Neural crest cell (in vitro differentiated cells): ENCODE results near the gene SPC25. TPM values are rescaled to one million over a fixed set of nuclear protein-coding genes. Genes with fewer than 3 reads are reported as not detected.

ENCODE experiments used
- DNase-seq: peaks from one replicate; pipeline ENCODE4 v3.0.0; 2021; ENCODE audit warnings: low read depth, mixed read lengths, low spot score
- H3K27ac Mint-ChIP-seq: one replicate; pipeline ENCODE4 v1.8.0; 2021; ENCODE audit warnings: mild to moderate bottlenecking, mixed read lengths; ENCODE audit not compliant: unreplicated experiment
- H3K27me3 Mint-ChIP-seq: 2 replicates; pipeline ENCODE4 v1.8.0; 2021; ENCODE audit warnings: low read depth, mild to moderate bottlenecking, mixed read lengths
- H3K36me3 Mint-ChIP-seq: 2 replicates; pipeline ENCODE4 v1.8.0; 2021; ENCODE audit warnings: low read depth, mild to moderate bottlenecking, mixed read lengths
- H3K4me1 Mint-ChIP-seq: 2 replicates; pipeline ENCODE4 v1.8.0; 2021; ENCODE audit warnings: mixed read lengths
- H3K4me3 Mint-ChIP-seq: one replicate; pipeline ENCODE4 v1.8.0; 2021; ENCODE audit warnings: mild to moderate bottlenecking, mixed read lengths
- H3K9me3 Mint-ChIP-seq: 2 replicates; pipeline ENCODE4 v1.8.0; 2021; ENCODE audit warnings: mixed read lengths
- CTCF ChIP-seq: fragments of 200-600 bp; sonication (generic); conservative IDR thresholded peaks from 2 replicates; pipeline ENCODE4 v1.5.0; 2021; ENCODE audit warnings: antibody characterized with exemption, mild to moderate bottlenecking
- total RNA-seq: library from RNA; stranded (reverse); gene quantifications from 2 replicates; pipeline ENCODE4 v1.2.1, GENCODE V29; 2021

SPC25 gene
- total RNA-seq, 1 donor from 2014 or later, result 39.3 TPM

- no peak for DNase-seq
- Mint-ChIP-seq H3K4me3 (no peak overlapping the region), H3K9me3 (peaks cover 5% of the 10 kb centered on the region), H3K27ac (no peak overlapping the region), H3K27me3 (no peaks in the 10 kb centered on the region), H3K4me1 (peaks cover 9% of the 10 kb centered on the region), H3K36me3 (peaks cover 32% of the 10 kb centered on the region)
- no peak for TF ChIP-seq CTCF
These were observed 38.4 kb downstream of the SPC25 start for GRCh38 chr2:168851674-168852320.

- H3K27ac Mint-ChIP-seq, result no peak overlapping the region
These were observed 39.4 kb downstream of the SPC25 start for GRCh38 chr2:168850846-168851245.

GRCh38 chr2:168849610-168850009 lies 40.6 kb downstream of the SPC25 start:
- Mint-ChIP-seq H3K36me3 (peaks cover 30% of the 10 kb centered on the region), H3K4me3 (no peak overlapping the region), H3K27ac (no peak overlapping the region), H3K4me1 (peaks cover 5% of the 10 kb centered on the region), H3K27me3 (no peaks in the 10 kb centered on the region), H3K9me3 (peaks cover 10% of the 10 kb centered on the region)
- no peak for DNase-seq
- TF ChIP-seq CTCF, result no peak

More at GRCh38 chr2:168850846-168851245, 39.4 kb downstream of the SPC25 start:
- Mint-ChIP-seq H3K36me3 (peaks cover 27% of the 10 kb centered on the region), H3K27me3 (no peaks in the 10 kb centered on the region), H3K4me1 (peaks cover 5% of the 10 kb centered on the region), H3K9me3 (peaks cover 5% of the 10 kb centered on the region), H3K4me3 (no peak overlapping the region)
- no peak for DNase-seq
- TF ChIP-seq CTCF, result no peak

GRCh38 chr2:168848225-168848624 lies 42.0 kb downstream of the SPC25 start:
- no peak for DNase-seq
- H3K4me1 Mint-ChIP-seq, result peaks cover 5% of the 10 kb centered on the region
- H3K4me3 Mint-ChIP-seq, result no peak overlapping the region
- no peaks in the 10 kb centered on the region for H3K27me3 Mint-ChIP-seq
- H3K36me3 Mint-ChIP-seq, result peaks cover 23% of the 10 kb centered on the region
- TF ChIP-seq CTCF, result no peak
- H3K9me3 Mint-ChIP-seq, result peaks cover 5% of the 10 kb centered on the region
- H3K27ac Mint-ChIP-seq, result no peak overlapping the region

GRCh38 chr2:168843253-168843652 lies 47.0 kb downstream of the SPC25 start:
- H3K27ac Mint-ChIP-seq, result no peak overlapping the region
- DNase-seq, result no peak
- peaks cover 10% of the 10 kb centered on the region for H3K9me3 Mint-ChIP-seq
- TF ChIP-seq CTCF, result no peak
- peaks cover 13% of the 10 kb centered on the region for H3K36me3 Mint-ChIP-seq
- no peak overlapping the region for H3K4me3 Mint-ChIP-seq
- H3K27me3 Mint-ChIP-seq, result no peaks in the 10 kb centered on the region
- H3K4me1 Mint-ChIP-seq, result peaks cover 6% of the 10 kb centered on the region
